Right renal pelvis (tissue), 4 donors: ENCODE data around the gene ADGRF3. TPM values are rescaled to one million over a fixed set of nuclear protein-coding genes. Genes with fewer than 3 reads are reported as not detected.
A peak's percentile ranks its signal among the peaks of the same experiment; 100 is the strongest.
"Not testable (repeated sequence)": the region's sequence is repeated elsewhere in the genome, so short reads cannot be mapped to it uniquely, and the experiment has no call there.

Experiments used
- DNase-seq, 4 donors: peaks; one replicate each; pipeline ENCODE4 v3.0.0-alpha.2; 2013; ENCODE audit warnings: low read depth in 4 of 4, low spot score in 3 of 4, missing footprints in 1 of 4
- polyA plus RNA-seq, 4 donors: library from polyadenylated mRNA; unstranded; fragments of 120-200 nt; gene quantifications; one replicate each; pipeline ENCODE4 v1.2.1, GENCODE V29; 2013; ENCODE audit not compliant: insufficient read length in 4 of 4

Gene ADGRF3
- polyA plus RNA-seq, 4 donors: 2.1 to 4.0 (median 2.8) TPM

GRCh38 chr2:26284132-26284531 is 62.5 kb downstream of the ADGRF3 start:
- no peak for DNase-seq

- no peak for DNase-seq
Observed at GRCh38 chr2:26283606-26284005, 63.0 kb downstream of the ADGRF3 start.

- DNase-seq: no peak
Observed at GRCh38 chr2:26281226-26281625, 65.4 kb downstream of the ADGRF3 start.

GRCh38 chr2:26279886-26280285 is 66.7 kb downstream of the ADGRF3 start:
- DNase-seq: no peak

- no peak for DNase-seq
Observed at GRCh38 chr2:26276484-26277227, 69.9 kb downstream of the ADGRF3 start.

- peak in 2 of 4 donors; percentile 3 to 5 for DNase-seq
Observed at GRCh38 chr2:26274058-26274613, 72.5 kb downstream of the ADGRF3 start.

GRCh38 chr2:26273501-26273900 is 73.1 kb downstream of the ADGRF3 start:
- no peak for DNase-seq

GRCh38 chr2:26270373-26270772 is 76.2 kb downstream of the ADGRF3 start:
- no peak for DNase-seq

GRCh38 chr2:26269571-26270158 is 76.9 kb downstream of the ADGRF3 start:
- no peak for DNase-seq

GRCh38 chr2:26268670-26269385 is 77.8 kb downstream of the ADGRF3 start:
- not testable (repeated sequence) for DNase-seq

- DNase-seq: no peak
Observed at GRCh38 chr2:26268213-26268612, 78.4 kb downstream of the ADGRF3 start.

- DNase-seq: not testable (repeated sequence)
Observed at GRCh38 chr2:26258836-26259235, 87.8 kb downstream of the ADGRF3 start.

Other genes starting within 250 kb of the ADGRF3 start
- gene GAREM2, start 173.7 kb downstream of the ADGRF3 start, polyA plus RNA-seq: 1 to 10 TPM; 6.2 to 9.0 (median 6.9) TPM
- gene HADHA, start 102.2 kb downstream of the ADGRF3 start, polyA plus RNA-seq: 100 to 1,000 TPM; 200 to 221 (median 210) TPM
- gene HADHB, start 101.8 kb downstream of the ADGRF3 start, polyA plus RNA-seq: 100 to 1,000 TPM; 160 to 205 (median 179) TPM
- gene SELENOI, start 646 bp downstream of the ADGRF3 start, polyA plus RNA-seq: 10 to 100 TPM; 21.9 to 25.7 (median 22.8) TPM
- gene DRC1, start 55.1 kb upstream of the ADGRF3 start, polyA plus RNA-seq: 1 to 10 TPM; 2.1 to 3.9 (median 2.8) TPM
- gene OTOF, start 131.3 kb upstream of the ADGRF3 start, polyA plus RNA-seq: under 1 TPM; 0.07 to 0.27 (median 0.20) TPM